Panc1 (cell line): ENCODE measurements around the gene UBIAD1.

ENCODE experiments used
- REST ChIP-seq, 2 experiments: IDR thresholded peaks; 2 replicates each; pipeline ENCODE4 v1.6.1; 2011 to 2012; ENCODE audit warnings: low read depth in 2 of 2, control low read depth in 1 of 2, low read length in 1 of 2, mild to moderate bottlenecking in 1 of 2, moderate library complexity in 1 of 2; ENCODE audit not compliant: insufficient read depth in 1 of 2
- SIN3A ChIP-seq: IDR thresholded peaks from 2 replicates; pipeline ENCODE4 v1.6.1; 2012; ENCODE audit warnings: low read depth, mild to moderate bottlenecking, low read length, moderate library complexity, borderline replicate concordance; ENCODE audit not compliant: insufficient read depth

- no peak for TF ChIP-seq REST (IDR thresholded peaks at IDR 0.05; ENCODE audit: insufficient read depth in 1 of 2, low read depth in 2 of 2, low read length in 1 of 2)
- TF ChIP-seq SIN3A: no peak
Observed at GRCh38 chr1:11293856-11294255, 20.9 kb downstream of the UBIAD1 start.
